Hepatocyte (in vitro differentiated cells): ENCODE data around the gene MLST8.

Experiments
- EZH2 ChIP-seq: fragments of 200-600 bp; sonication (generic); IDR thresholded peaks from 2 replicates; pipeline ENCODE4 v1.6.1; 2016; ENCODE audit warnings: antibody characterized with exemption, mild to moderate bottlenecking, borderline replicate concordance
- EZH2phosphoT487 ChIP-seq: fragments of 200-600 bp; sonication (generic); IDR thresholded peaks from one replicate; pipeline ENCODE4 v1.6.1; 2018; ENCODE audit warnings: antibody characterized with exemption, mild to moderate bottlenecking, low read depth, moderate library complexity; ENCODE audit not compliant: unreplicated experiment, severe bottlenecking
- TF ChIP-seq, protein P1 (sequence below): fragments of 200-600 bp; sonication (generic); IDR thresholded peaks from 2 replicates; pipeline ENCODE4 v1.5.1; 2016; ENCODE audit warnings: antibody characterized with exemption, mild to moderate bottlenecking; ENCODE audit not compliant: poor library complexity

DNA sequence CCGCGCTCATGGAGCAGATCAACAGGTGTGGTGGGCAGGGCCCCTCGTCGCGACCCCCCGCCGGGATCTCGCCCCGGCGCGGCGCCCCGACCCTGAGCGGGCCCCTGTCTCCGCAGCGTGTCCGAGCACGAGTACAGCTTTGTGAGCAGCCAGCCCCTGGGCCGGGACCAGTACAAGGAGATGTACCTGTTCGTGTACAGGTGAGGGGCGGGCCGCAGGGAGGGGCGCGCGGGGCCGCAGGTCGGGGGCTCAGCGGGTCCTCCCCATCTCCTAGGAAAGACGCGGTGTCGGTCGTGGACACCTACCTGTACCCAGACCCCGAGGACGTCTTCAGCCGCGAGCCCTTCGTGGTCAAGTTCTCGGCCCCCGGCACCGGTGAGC lies 31.8 kb downstream of the MLST8 start:
- TF ChIP-seq, protein P1, sequence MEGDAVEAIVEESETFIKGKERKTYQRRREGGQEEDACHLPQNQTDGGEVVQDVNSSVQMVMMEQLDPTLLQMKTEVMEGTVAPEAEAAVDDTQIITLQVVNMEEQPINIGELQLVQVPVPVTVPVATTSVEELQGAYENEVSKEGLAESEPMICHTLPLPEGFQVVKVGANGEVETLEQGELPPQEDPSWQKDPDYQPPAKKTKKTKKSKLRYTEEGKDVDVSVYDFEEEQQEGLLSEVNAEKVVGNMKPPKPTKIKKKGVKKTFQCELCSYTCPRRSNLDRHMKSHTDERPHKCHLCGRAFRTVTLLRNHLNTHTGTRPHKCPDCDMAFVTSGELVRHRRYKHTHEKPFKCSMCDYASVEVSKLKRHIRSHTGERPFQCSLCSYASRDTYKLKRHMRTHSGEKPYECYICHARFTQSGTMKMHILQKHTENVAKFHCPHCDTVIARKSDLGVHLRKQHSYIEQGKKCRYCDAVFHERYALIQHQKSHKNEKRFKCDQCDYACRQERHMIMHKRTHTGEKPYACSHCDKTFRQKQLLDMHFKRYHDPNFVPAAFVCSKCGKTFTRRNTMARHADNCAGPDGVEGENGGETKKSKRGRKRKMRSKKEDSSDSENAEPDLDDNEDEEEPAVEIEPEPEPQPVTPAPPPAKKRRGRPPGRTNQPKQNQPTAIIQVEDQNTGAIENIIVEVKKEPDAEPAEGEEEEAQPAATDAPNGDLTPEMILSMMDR, result no peak
- TF ChIP-seq EZH2phosphoT487 (no peak), EZH2 (peak; percentile 80)
